SK-N-MC (cell line): ENCODE results near the gene CXorf65.

Source experiments
- EZH2 ChIP-seq: fragments of 200-600 bp; sonication (generic); IDR thresholded peaks from one replicate; pipeline ENCODE4 v1.6.1; 2017; ENCODE audit warnings: antibody characterized with exemption
- FOXP2 ChIP-seq: optimal IDR thresholded peaks from 2 replicates; pipeline ENCODE3; 2011; ENCODE audit warnings: mild to moderate bottlenecking, moderate library complexity; ENCODE audit not compliant: insufficient read depth; ENCODE audit errors: extremely low read length, control extremely low read depth
- POLR2AphosphoS5 ChIP-seq: IDR thresholded peaks from 2 replicates; pipeline ENCODE4 v1.6.1; 2012; ENCODE audit warnings: mild to moderate bottlenecking, low read depth, low read length, borderline replicate concordance

- TF ChIP-seq EZH2 (no peak), POLR2AphosphoS5 (no peak), FOXP2 (no peak)
Measured at GRCh38 chrX:71067712-71068043, 38.9 kb downstream of the CXorf65 start.
